HUES6 (cell line): ENCODE data around the gene HSD17B11.
"Not testable (repeated sequence)": the region's sequence is repeated elsewhere in the genome, so short reads cannot be mapped to it uniquely, and the experiment has no call there.

ENCODE experiments used
- H3K27ac ChIP-seq: 2 replicates; pipeline ENCODE4 v1.7.0; 2013; ENCODE audit warnings: low read depth, mild to moderate bottlenecking, low read length, inconsistent platforms
- H3K27me3 ChIP-seq: 2 replicates; pipeline ENCODE4 v1.6.1; 2013; ENCODE audit warnings: low read length; ENCODE audit not compliant: control insufficient read depth, insufficient read depth
- H3K36me3 ChIP-seq: 2 replicates; pipeline ENCODE4 v1.6.1; 2013; ENCODE audit warnings: low read length; ENCODE audit not compliant: control insufficient read depth, insufficient read depth
- H3K4me1 ChIP-seq: 2 replicates; pipeline ENCODE4 v1.6.1; 2013; ENCODE audit warnings: low read length; ENCODE audit not compliant: control insufficient read depth, insufficient read depth
- H3K4me3 ChIP-seq: 2 replicates; pipeline ENCODE4 v1.5.1; 2013; ENCODE audit warnings: low read depth, low read length
- H3K9ac ChIP-seq: one replicate; pipeline ENCODE4 v1.6.1; 2013; ENCODE audit warnings: mild to moderate bottlenecking, low read length
- H3K9me3 ChIP-seq: 2 replicates; pipeline ENCODE4 v1.6.1; 2013; ENCODE audit warnings: low read depth, low read length; ENCODE audit not compliant: control insufficient read depth, insufficient read depth

HSD17B11 gene

GRCh38 chr4:87326460-87326859 lies 64.5 kb downstream of the HSD17B11 start:
- H3K9me3 ChIP-seq = no peaks in the 10 kb centered on the region

GRCh38 chr4:87322754-87323153 lies 68.2 kb downstream of the HSD17B11 start, which contains the start of gene HSD17B13:
Gene HSD17B13, minus strand, starts transcription at chr4:87322882. Its CDS starts 41 bp downstream, at chr4:87322841.
- H3K27ac ChIP-seq = no peak within 1 kb of the TSS
- H3K9ac ChIP-seq = no peak within 1 kb of the TSS
- H3K36me3 ChIP-seq = no peaks in the 10 kb centered on the region
- no peaks in the 10 kb centered on the region for H3K9me3 ChIP-seq
- H3K4me1 ChIP-seq = no peaks in the 10 kb centered on the region
- H3K4me3 ChIP-seq = no peak within 1 kb of the TSS
- H3K27me3 ChIP-seq = no peaks in the 10 kb centered on the region

More at GRCh38 chr4:87326460-87326859, 64.5 kb downstream of the HSD17B11 start:
- H3K36me3 ChIP-seq = no peaks in the 10 kb centered on the region
- no peaks in the 10 kb centered on the region for H3K4me1 ChIP-seq
- no peaks in the 10 kb centered on the region for H3K27me3 ChIP-seq
- no peak overlapping the region for H3K4me3 ChIP-seq
- H3K9ac ChIP-seq = no peak overlapping the region
- H3K27ac ChIP-seq = no peak overlapping the region

- no peaks in the 10 kb centered on the region for H3K36me3 ChIP-seq
- H3K27me3 ChIP-seq = no peaks in the 10 kb centered on the region
- no peaks in the 10 kb centered on the region for H3K4me1 ChIP-seq
- H3K27ac ChIP-seq = no peak overlapping the region
- H3K4me3 ChIP-seq = no peak overlapping the region
- H3K9me3 ChIP-seq = no peaks in the 10 kb centered on the region
- H3K9ac ChIP-seq = no peak overlapping the region
Observed at GRCh38 chr4:87321888-87322287, 69.1 kb downstream of the HSD17B11 start.

GRCh38 chr4:87317527-87317926 lies 73.5 kb downstream of the HSD17B11 start:
- H3K27me3 ChIP-seq = no peaks in the 10 kb centered on the region
- no peak overlapping the region for H3K27ac ChIP-seq
- H3K9ac ChIP-seq = no peak overlapping the region
- H3K9me3 ChIP-seq = no peaks in the 10 kb centered on the region
- no peaks in the 10 kb centered on the region for H3K36me3 ChIP-seq
- no peaks in the 10 kb centered on the region for H3K4me1 ChIP-seq
- no peak overlapping the region for H3K4me3 ChIP-seq

GRCh38 chr4:87316961-87317360 lies 74.0 kb downstream of the HSD17B11 start:
- Histone ChIP-seq H3K27ac (no peak overlapping the region), H3K27me3 (no peaks in the 10 kb centered on the region), H3K9ac (no peak overlapping the region)

GRCh38 chr4:87315000-87315399 lies 76.0 kb downstream of the HSD17B11 start:
- H3K9me3 ChIP-seq, H3K27me3 ChIP-seq, H3K36me3 ChIP-seq, H3K4me1 ChIP-seq, H3K4me3 ChIP-seq, H3K9ac ChIP-seq, H3K27ac ChIP-seq: not testable (repeated sequence)

More at GRCh38 chr4:87316961-87317360, 74.0 kb downstream of the HSD17B11 start:
- Histone ChIP-seq H3K9me3 (no peaks in the 10 kb centered on the region), H3K36me3 (no peaks in the 10 kb centered on the region), H3K4me1 (no peaks in the 10 kb centered on the region), H3K4me3 (no peak overlapping the region)

- no peaks in the 10 kb centered on the region for H3K36me3 ChIP-seq
- no peaks in the 10 kb centered on the region for H3K4me1 ChIP-seq
- no peak overlapping the region for H3K9ac ChIP-seq
- H3K4me3 ChIP-seq = no peak overlapping the region
- no peaks in the 10 kb centered on the region for H3K9me3 ChIP-seq
- H3K27me3 ChIP-seq = no peaks in the 10 kb centered on the region
- H3K27ac ChIP-seq = no peak overlapping the region
Observed at GRCh38 chr4:87313756-87314155, 77.2 kb downstream of the HSD17B11 start.

- Histone ChIP-seq H3K27me3 (no peaks in the 10 kb centered on the region), H3K4me1 (no peaks in the 10 kb centered on the region), H3K36me3 (no peaks in the 10 kb centered on the region), H3K9me3 (no peaks in the 10 kb centered on the region), H3K27ac (no peak overlapping the region), H3K9ac (no peak overlapping the region), H3K4me3 (no peak overlapping the region)
Observed at GRCh38 chr4:87311684-87312083, 79.3 kb downstream of the HSD17B11 start.

GRCh38 chr4:87310691-87311335 lies 80.2 kb downstream of the HSD17B11 start:
- H3K27ac ChIP-seq = no peak overlapping the region
- no peaks in the 10 kb centered on the region for H3K9me3 ChIP-seq
- no peaks in the 10 kb centered on the region for H3K27me3 ChIP-seq
- no peak overlapping the region for H3K4me3 ChIP-seq
- H3K9ac ChIP-seq = no peak overlapping the region
- no peaks in the 10 kb centered on the region for H3K4me1 ChIP-seq
- H3K36me3 ChIP-seq = no peaks in the 10 kb centered on the region

- Histone ChIP-seq H3K4me1 (no peaks in the 10 kb centered on the region), H3K9me3 (no peaks in the 10 kb centered on the region), H3K9ac (no peak overlapping the region), H3K27me3 (no peaks in the 10 kb centered on the region), H3K27ac (no peak overlapping the region), H3K4me3 (no peak overlapping the region), H3K36me3 (no peaks in the 10 kb centered on the region)
Observed at GRCh38 chr4:87309625-87310024, 81.4 kb downstream of the HSD17B11 start.

GRCh38 chr4:87306056-87306455 lies 84.9 kb downstream of the HSD17B11 start:
- Histone ChIP-seq H3K9ac (no peak overlapping the region), H3K36me3 (no peaks in the 10 kb centered on the region), H3K9me3 (no peaks in the 10 kb centered on the region), H3K4me3 (no peak overlapping the region), H3K4me1 (no peaks in the 10 kb centered on the region), H3K27ac (no peak overlapping the region), H3K27me3 (no peaks in the 10 kb centered on the region)
